ENCODE data around the gene DDX10. TPM values are rescaled to one million over a fixed set of nuclear protein-coding genes. Genes with fewer than 3 reads are reported as not detected.
"Not testable (repeated sequence)": the region's sequence is repeated elsewhere in the genome, so short reads cannot be mapped to it uniquely, and the experiment has no call there.

DDX10 gene
- total and polyA plus RNA-seq, 7 donors: 12.0 to 41.0 (median 18.2) TPM

- intact Hi-C loops (cut with DNase I): no loop called here
- H3K4me1 ChIP-seq: peaks cover 0 to 4% (median 0%) of the 10 kb centered on the region in 4 donors
- TF ChIP-seq POLR2A (IDR thresholded peaks at IDR 0.05) (no peak), EP300 (IDR thresholded peaks at IDR 0.05) (no peak), CTCF (IDR thresholded peaks at IDR 0.05) (no peak), POLR2AphosphoS5 (IDR thresholded peaks at IDR 0.05) (no peak)
- H3K27ac ChIP-seq: no peak overlapping the region
- H3K27me3 ChIP-seq: no peaks in the 10 kb centered on the region
- WGBS, 2 donors: 61 to 76% methylated on average over 3 of the region's 3 CpGs
- DNase-seq: no peak
- no peak overlapping the region for H3K4me3 ChIP-seq
- H3K9me3 ChIP-seq: no peaks in the 10 kb centered on the region
- no peaks in the 10 kb centered on the region for H3K36me3 ChIP-seq
These were observed 70.2 kb downstream of the DDX10 start for GRCh38 chr11:108734956-108735559.

- DNase-seq; H3K27ac ChIP-seq; H3K9me3 ChIP-seq; H3K4me3 ChIP-seq; H3K27me3 ChIP-seq; H3K36me3 ChIP-seq; intact Hi-C loops (cut with DNase I): not testable (repeated sequence)
- peaks cover 0 to 10% (median 5%) of the 10 kb centered on the region in 4 donors for H3K4me1 ChIP-seq
- WGBS, 2 donors: 97 to 100% methylated on average over 2 of the region's 2 CpGs
These were observed 75.3 kb downstream of the DDX10 start for GRCh38 chr11:108740132-108740531.

- no peaks in the 10 kb centered on the region for H3K36me3 ChIP-seq
- intact Hi-C loops (cut with DNase I): no loop called here
- 82 to 94% methylated on average over 3 of the region's 3 CpGs for WGBS, 2 donors
- H3K9me3 ChIP-seq: no peaks in the 10 kb centered on the region
- no peak for DNase-seq
- TF ChIP-seq CTCF (IDR thresholded peaks at IDR 0.05) (no peak), POLR2A (IDR thresholded peaks at IDR 0.05) (no peak), EP300 (IDR thresholded peaks at IDR 0.05) (no peak), POLR2AphosphoS5 (IDR thresholded peaks at IDR 0.05) (no peak)
- no peaks in the 10 kb centered on the region for H3K27me3 ChIP-seq
- no peak overlapping the region for H3K4me3 ChIP-seq
- H3K27ac ChIP-seq: no peak overlapping the region
- peaks cover 0 to 10% (median 5%) of the 10 kb centered on the region in 4 donors for H3K4me1 ChIP-seq
These were observed 79.0 kb downstream of the DDX10 start for GRCh38 chr11:108743851-108744250.

- DNase-seq: no peak
- H3K4me3 ChIP-seq: no peak overlapping the region
- no peaks in the 10 kb centered on the region for H3K9me3 ChIP-seq
- intact Hi-C loops (cut with DNase I): no loop called here
- no peaks in the 10 kb centered on the region for H3K36me3 ChIP-seq
- peaks cover 0 to 3% (median 1%) of the 10 kb centered on the region in 4 donors for H3K4me1 ChIP-seq
- 97 to 98% methylated on average over 6 of the region's 6 CpGs for WGBS, 2 donors
- no peaks in the 10 kb centered on the region for H3K27me3 ChIP-seq
- TF ChIP-seq CTCF (IDR thresholded peaks at IDR 0.05) (no peak), POLR2A (IDR thresholded peaks at IDR 0.05) (no peak), POLR2AphosphoS5 (IDR thresholded peaks at IDR 0.05) (no peak), EP300 (IDR thresholded peaks at IDR 0.05) (no peak)
- no peak overlapping the region for H3K27ac ChIP-seq
These were observed 84.1 kb downstream of the DDX10 start for GRCh38 chr11:108748968-108749367.

GRCh38 chr11:108751444-108751843 lies 86.6 kb downstream of the DDX10 start:
- intact Hi-C loops (cut with DNase I): no loop called here
- Histone ChIP-seq H3K36me3 (no peaks in the 10 kb centered on the region), H3K9me3 (no peaks in the 10 kb centered on the region), H3K27me3 (no peaks in the 10 kb centered on the region), H3K4me3 (no peak overlapping the region), H3K4me1 (peaks cover 0 to 22% (median 12%) of the 10 kb centered on the region in 4 donors), H3K27ac (no peak overlapping the region)
- TF ChIP-seq POLR2AphosphoS5 (IDR thresholded peaks at IDR 0.05): no peak
- TF ChIP-seq POLR2A (IDR thresholded peaks at IDR 0.05): no peak
- no peak for TF ChIP-seq CTCF (IDR thresholded peaks at IDR 0.05)
- TF ChIP-seq EP300 (IDR thresholded peaks at IDR 0.05): no peak
- WGBS, 2 donors: 69 to 91% methylated on average over 4 of the region's 4 CpGs
- no peak for DNase-seq
